Measurements from ENCODE around the gene INO80D. TPM values are rescaled to one million over a fixed set of nuclear protein-coding genes. Genes with fewer than 3 reads are reported as not detected.
A peak's percentile ranks its signal among the peaks of the same experiment; 100 is the strongest.

INO80D gene
- total and polyA plus RNA-seq, 2 of the 13 experiments (the other 11 are each of a cell fraction or from before 2014, with no cell fraction given), result 7.6 to 7.9 TPM

DNA sequence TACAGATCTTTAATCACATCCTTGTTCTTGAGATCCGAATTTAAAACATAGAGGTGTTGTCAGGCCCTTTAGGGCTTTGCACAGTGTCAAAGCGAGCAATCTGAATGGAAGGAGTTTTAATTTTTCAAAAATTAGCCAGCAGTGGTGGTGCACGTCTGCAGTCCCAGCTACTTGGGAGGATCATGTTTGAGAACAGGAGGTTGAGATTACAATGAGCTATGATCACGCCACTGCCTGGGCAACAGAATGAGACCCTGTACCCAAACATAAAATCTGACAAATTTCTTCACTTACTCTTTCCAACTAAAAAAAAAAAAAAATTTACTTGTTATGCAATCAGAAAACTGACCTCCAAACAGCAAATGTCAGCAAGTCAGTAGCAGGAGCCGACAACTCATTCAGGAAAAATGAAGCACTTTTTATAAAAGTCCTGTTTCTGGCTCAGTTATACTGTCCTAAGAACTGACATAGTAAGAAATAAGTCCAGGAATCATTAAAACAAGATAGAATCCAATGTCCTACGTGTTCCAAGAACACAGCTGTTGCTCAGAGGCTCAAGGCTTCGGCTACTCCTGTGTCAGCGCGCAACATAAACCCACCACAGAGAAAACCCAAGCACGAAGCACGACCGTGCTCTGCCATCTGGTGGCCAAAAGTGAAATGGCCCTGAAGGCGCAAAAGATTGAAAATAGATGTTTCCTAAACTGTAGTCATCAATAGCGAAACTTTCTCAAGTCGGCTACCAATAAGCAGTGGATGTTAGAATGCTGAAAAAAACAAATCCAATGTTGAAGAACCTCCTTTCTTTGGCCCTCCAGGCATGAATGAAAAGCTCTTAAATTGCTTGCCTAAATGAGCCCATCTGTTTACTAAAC lies 138.1 kb downstream of the INO80D start:
- FAIRE-seq, result peak; percentile 83
- H3K27ac ChIP-seq (ENCODE audit: extremely low read length, insufficient read depth, low read length), result no peak overlapping the region
- H3K4me3 ChIP-seq (replicated peaks in 1 of 3; ENCODE audit: insufficient read depth in 1 of 3, low read depth in 2 of 3, low read length in 3 of 3), result peak overlapping the region; percentile 14 to 43 (median 29); a peak in 4 of 6 replicates
- peak; percentile 68 for DNase-seq (ENCODE audit: low spot score)
- peak overlapping the region; percentile 80 for H3K4me2 ChIP-seq (ENCODE audit: low read depth, low read length)
- CTCF ChIA-PET (ENCODE audit: low intra/inter-chr PET ratio, low total read pairs), result interaction anchor here (0.8 to 2.5 kb wide), 5 partner anchors 13 to 172 kb away, joined by 3 to 19 read pairs (median 12); no protein-coding TSS in a partner anchor
- peak; percentile 71 for ATAC-seq
- intact Hi-C loops (cut with micrococcal nuclease; ENCODE audit: unreplicated experiment) (loop anchor here (1.0 to 2.0 kb wide), 4 partner anchors 14 to 45 kb away; no protein-coding TSS in a partner anchor), in situ Hi-C loops (cut with HindIII; ENCODE audit: extremely low pct_ligation_motif_present, low pct_unique_long_range_greater_than_20kb) (loop anchor here (5.0 kb wide), 1 partner anchor 46 kb away; no protein-coding TSS in a partner anchor)
- no peaks in the 10 kb centered on the region for H3K36me3 ChIP-seq (replicated peaks in 1 of 2; ENCODE audit: control insufficient read depth in 1 of 2, insufficient read depth in 2 of 2, low read length in 2 of 2)
- H4K20me1 ChIP-seq (ENCODE audit: insufficient read depth, low read length), result no peaks in the 10 kb centered on the region
- no peaks in the 10 kb centered on the region for H3K79me2 ChIP-seq (ENCODE audit: insufficient read depth, low read length)
- H3K4me1 ChIP-seq (ENCODE audit: insufficient read depth, low read length), result peaks cover 77% of the 10 kb centered on the region
- peaks cover 3% of the 10 kb centered on the region; the same call in 1 of the 2 replicates for H3K9me3 ChIP-seq (ENCODE audit: low read length)
- no peak overlapping the region; the same call in 1 of the 2 replicates for H3K9ac ChIP-seq (ENCODE audit: insufficient read depth, low read depth, low read length)
- POLR2A ChIA-PET, result interaction anchor here (1.2 kb wide), 1 partner anchor 27 kb away, joined by 5 read pairs; no protein-coding TSS in a partner anchor
- H2AFZ ChIP-seq (ENCODE audit: low read length), result peak overlapping the region; percentile 82
- WGBS (ENCODE audit: low lambda C conversion rate), result 12% methylated on average over 15 of the region's 15 CpGs
- BruUV-seq (replicated peaks), result no TSS peak
- H3K27me3 ChIP-seq (ENCODE audit: control insufficient read depth in 1 of 2, insufficient read depth in 2 of 2, low read length in 2 of 2), result 0 out of 5 replicates have a peak, but pooled peaks cover 0 to 2% of the 10 kb centered on the region in 2 experiments
- TF ChIP-seq ZFYVE20 (CRISPR knock-in tag; IDR thresholded peaks at IDR 0.05; ENCODE audit: borderline replicate concordance, low read depth) (no peak), ZNF10 (CRISPR knock-in tag; IDR thresholded peaks at IDR 0.05; ENCODE audit: borderline replicate concordance, low read depth) (no peak), RAD21 (CRISPR knock-in tag; IDR thresholded peaks at IDR 0.05) (peak; percentile 92), ZNF510 (CRISPR knock-in tag; IDR thresholded peaks at IDR 0.05; ENCODE audit: low read depth) (peak; percentile 26; the same call in 1 of the 2 replicates), ZSCAN29 (CRISPR knock-in tag; conservative IDR thresholded peaks at IDR 0.05) (no peak), ZBTB40 (IDR thresholded peaks at IDR 0.05) (no peak), ZBTB40 (CRISPR knock-in tag; IDR thresholded peaks at IDR 0.05) (no peak), ZNF180 (CRISPR knock-in tag; IDR thresholded peaks at IDR 0.05; ENCODE audit: borderline replicate concordance, low read depth) (no peak), AKAP8 (CRISPR knock-in tag; IDR thresholded peaks at IDR 0.05) (no peak), ZNF567 (CRISPR knock-in tag; IDR thresholded peaks at IDR 0.05; ENCODE audit: borderline replicate concordance) (no peak), ZNF878 (CRISPR knock-in tag; IDR thresholded peaks at IDR 0.05) (no peak), WIZ (CRISPR knock-in tag; IDR thresholded peaks at IDR 0.05) (no peak), CREBL2 (CRISPR knock-in tag; IDR thresholded peaks at IDR 0.05; ENCODE audit: borderline replicate concordance) (no peak), SRSF9 (IDR thresholded peaks at IDR 0.05; ENCODE audit: borderline replicate concordance, insufficient read depth, low read depth, low read length, poor library complexity, severe bottlenecking) (no peak)

All from HepG2 (cell line).